T-helper 1 cell (primary cell): ENCODE results near the gene TNFRSF19.

Experiments used
- DNase-seq, 5 donors: peaks; one replicate each; pipeline ENCODE4 v3.0.0-alpha.2; 2012 to 2020

TNFRSF19 gene

GRCh38 chr13:23608701-23609413 lies 38.6 kb downstream of the TNFRSF19 start:
- DNase-seq: no peak

- DNase-seq: no peak
Observed at GRCh38 chr13:23609414-23609760, 39.2 kb downstream of the TNFRSF19 start.

GRCh38 chr13:23609874-23610576 lies 39.8 kb downstream of the TNFRSF19 start:
- DNase-seq: no peak

DNA sequence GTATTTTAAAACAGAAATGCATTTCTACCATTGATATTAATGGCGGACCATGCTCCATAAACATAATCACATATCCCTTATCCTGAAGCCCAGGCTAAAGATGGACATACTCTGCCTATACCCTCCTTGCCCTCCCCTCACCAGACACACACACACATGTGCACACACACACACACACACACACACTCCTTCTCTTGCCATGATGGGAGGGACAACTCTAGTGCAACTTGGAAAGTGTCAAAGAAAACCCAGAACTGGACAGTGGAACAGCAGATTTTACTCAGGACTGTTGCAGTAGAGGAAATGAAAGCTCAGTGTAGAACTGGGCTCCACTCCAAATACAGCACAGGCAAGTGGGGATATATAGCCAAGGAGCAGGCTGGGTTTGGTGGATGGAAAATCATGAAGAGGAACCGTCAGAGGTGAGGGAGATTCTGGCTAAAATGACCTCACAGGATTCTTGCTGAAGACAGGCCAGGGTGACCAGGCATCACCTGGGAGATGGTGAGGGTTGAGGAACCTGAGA lies 40.8 kb downstream of the TNFRSF19 start:
- no peak for DNase-seq

- DNase-seq: no peak
Observed at GRCh38 chr13:23612182-23612581, 42.0 kb downstream of the TNFRSF19 start.

DNA sequence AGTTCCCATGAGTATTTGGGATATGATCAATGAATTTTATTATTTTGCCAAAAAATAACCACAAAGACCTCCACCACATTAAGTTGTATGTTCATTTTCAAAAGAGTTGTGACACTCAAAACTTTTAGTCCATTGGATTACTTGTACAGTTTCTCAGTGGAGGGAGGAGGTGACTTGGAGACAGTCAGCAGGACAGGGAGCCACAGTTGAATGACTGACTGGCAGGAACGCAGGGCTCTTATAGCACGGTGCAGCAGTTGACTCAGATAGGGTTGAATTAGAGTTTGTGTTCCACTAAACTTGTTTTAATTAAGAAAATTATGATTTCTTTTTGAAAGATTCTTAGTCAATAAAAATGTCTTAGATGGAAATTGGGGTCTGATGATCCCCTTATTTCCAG lies 42.5 kb downstream of the TNFRSF19 start:
- DNase-seq: no peak

- DNase-seq: no peak
Observed at GRCh38 chr13:23613596-23613995, 43.4 kb downstream of the TNFRSF19 start.

DNA sequence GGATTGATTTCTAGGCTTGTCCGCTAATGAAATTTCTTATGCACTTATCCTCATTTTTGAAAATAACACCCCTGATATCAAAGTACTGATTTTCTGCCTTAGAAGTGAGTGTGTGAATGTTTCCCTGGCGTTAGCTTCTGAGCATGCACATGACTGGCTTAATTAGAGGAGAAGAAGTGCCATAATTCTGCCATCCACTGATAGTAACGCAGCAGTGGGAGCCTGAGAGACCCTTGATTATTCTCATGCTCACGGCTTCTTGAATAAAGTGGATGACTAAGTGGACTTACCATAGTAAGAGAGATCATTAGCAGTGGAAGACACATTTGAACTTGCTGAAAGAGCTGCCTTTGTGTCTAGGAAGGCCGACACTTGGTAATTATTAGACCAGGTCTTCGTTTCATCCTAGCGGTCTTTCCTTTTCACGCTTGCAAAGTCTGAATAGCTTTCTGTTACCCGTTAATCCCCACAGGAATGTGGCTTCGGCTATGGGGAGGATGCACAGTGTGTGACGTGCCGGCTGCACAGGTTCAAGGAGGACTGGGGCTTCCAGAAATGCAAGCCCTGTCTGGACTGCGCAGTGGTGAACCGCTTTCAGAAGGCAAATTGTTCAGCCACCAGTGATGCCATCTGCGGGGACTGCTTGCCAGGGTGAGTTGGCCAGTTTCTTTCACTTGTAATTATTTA lies 45.3 kb downstream of the TNFRSF19 start:
- no peak for DNase-seq

DNA sequence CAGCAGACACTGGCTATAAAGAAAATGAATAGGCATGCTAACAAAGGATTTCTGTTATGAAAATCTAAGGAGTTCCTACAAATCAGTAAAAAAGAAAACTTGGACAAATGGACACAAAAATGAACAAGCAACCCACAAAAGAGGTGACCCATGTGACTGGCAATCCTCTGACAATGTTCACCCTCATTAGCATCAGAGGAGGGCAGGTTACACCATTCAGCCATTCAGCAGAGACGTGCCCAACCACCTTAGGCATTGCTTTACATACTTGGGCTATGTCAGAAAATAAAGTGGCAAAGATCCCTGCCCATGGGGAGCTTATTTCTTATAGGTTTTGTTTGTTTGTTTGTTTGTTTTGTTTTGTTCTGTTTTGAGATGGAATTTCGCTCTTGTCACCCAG lies 46.0 kb downstream of the TNFRSF19 start:
- DNase-seq: no peak

DNA sequence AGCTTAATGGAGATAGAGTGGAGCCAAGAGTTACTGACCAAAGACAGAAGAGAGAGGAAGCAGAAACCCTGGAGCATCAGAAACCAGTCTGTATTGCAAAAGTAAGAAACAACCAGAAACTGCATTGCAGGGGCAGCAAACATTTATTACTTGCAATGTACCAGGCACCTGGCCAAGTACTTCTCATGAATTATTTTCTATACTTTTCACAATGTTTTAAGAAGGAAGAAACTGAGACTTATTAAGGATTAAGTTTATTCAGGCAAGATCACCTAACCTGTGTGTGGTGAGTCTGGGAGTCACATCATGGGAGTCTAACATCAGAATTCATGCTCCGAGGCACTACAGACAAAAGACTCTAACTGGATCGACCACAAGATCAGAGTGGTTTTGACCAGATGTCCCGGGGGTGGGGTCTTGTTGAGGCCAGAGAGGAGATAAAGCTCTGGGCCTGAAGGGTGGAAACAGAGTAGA lies 47.4 kb downstream of the TNFRSF19 start:
- DNase-seq: no peak

- no peak for DNase-seq
Observed at GRCh38 chr13:23618341-23618740, 48.1 kb downstream of the TNFRSF19 start.

DNA sequence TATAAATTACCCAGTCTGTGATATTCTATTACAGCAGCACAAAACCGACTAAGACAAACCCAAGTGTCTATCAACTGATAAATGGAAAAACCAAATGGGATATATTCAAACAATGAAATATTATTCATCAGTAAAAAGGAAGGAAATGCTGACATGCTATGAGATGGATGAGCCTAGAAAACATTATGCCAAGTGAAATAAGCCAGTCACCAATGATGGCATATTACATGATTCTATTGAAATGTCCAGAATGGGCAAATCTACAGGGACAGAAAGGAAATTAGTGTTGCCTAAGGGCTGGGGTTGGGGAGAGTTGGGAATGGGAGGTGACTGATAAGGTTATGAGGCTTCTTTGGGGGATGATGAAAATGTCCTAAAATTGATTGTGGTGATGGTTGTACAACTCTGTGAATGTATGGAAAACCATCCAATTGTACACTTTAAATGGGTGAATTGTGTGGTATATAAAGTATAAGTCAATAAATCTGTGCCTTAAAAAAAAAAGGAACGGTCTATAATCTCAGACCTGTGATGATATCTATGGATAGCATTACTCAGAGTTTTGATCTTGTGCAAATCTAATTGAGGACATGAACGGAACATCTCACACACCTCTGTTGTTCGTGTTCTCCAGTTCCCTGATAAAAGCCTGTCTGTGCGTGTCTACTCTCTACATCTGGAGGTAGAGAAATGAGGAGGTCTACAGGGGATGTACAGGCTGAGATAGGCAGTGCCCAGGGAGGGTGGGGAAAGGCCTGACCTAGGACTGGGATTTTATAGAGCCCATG lies 49.0 kb downstream of the TNFRSF19 start:
- DNase-seq: no peak

DNA sequence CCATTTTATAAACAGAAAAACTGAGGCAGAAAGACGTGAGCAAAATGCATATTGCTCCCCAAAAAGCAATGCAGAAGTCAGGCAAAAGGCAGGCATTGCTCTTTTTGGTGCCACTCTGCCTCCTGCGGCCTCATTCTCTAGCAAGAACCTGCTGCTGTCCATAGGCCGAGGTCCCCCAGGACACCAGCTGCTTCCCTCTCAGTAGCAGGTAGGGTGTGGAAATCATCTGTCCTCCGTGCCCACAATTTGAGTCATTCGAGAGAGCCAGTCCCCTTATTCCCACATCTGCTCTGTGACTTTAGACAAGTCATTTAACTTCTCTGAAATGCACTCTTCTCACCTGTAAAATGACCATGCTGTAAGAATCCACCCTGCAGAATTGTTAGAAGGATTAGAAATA lies 50.0 kb downstream of the TNFRSF19 start:
- no peak for DNase-seq

DNA sequence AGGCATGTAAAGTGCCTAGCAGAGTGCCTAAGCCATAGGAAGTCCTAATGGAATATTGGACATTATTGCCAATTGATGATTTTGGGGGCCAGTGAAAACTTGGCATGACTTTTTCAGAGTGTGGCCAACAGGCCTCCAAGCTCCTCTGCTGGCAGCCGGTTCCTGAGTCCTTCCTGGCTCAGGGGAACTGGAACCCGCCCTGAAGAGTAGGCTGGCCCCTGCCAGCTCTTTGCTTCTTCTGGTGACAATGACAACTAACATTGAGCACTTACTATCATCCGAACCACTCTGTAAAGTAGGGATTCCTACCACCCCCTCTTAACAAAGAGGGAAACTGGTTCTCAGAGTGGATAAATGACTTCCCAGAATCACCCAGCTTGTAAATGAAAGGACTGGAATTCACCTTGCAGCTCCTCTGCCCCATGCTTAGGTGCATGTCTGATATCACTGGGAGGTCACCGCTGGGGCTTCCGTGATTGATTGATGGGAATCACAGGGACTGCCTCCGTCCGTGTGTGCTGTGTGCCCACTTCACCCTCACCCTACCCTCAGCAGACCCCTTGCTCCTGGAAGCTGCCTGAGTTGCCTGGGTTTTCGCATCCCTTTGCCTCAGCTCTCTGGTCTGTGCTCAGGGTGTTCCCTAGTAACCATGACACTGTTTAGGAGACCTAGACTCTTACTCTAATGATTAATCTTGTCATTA lies 50.6 kb downstream of the TNFRSF19 start:
- no peak for DNase-seq

- no peak for DNase-seq
Observed at GRCh38 chr13:23621316-23621645, 51.1 kb downstream of the TNFRSF19 start.

DNA sequence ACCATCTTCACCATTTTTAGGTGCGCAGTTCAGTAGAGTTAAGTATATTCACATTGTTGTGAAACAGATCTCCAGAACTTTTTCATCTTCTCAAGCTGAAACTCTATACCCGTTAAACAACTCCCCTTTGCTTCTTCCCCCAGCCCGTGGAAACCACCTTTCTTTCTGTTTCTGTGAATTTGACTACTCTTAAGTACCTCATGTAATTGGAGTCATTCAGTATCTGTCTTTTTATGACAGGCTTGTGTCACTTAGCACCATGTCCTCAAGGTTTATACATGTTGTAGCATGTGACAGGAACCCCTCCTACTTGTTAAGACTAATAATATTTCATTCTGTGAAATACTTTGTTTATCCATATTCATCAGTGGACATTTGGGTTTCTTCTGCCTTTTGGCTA lies 52.8 kb downstream of the TNFRSF19 start:
- peak in 1 of 5 donors; percentile 2 for DNase-seq

GRCh38 chr13:23623394-23623793 lies 53.2 kb downstream of the TNFRSF19 start:
- no peak for DNase-seq

DNA sequence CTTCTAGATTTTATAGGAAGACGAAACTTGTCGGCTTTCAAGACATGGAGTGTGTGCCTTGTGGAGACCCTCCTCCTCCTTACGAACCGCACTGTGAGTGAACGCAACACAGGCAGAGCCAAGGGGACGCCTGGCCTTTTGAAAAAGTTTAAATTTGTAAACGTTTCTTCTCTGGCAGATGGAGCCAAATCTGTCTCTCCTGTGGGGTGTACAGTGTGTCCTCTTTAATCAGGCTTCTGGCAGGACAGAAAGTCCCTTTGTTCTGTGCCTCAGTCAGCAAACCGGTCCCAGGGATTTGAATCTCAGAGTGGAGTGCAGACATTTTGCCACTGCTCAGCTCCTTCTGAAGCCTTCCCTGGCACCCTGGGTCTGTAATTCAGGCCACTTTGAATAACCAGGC lies 56.5 kb downstream of the TNFRSF19 start:
- DNase-seq: no peak

DNA sequence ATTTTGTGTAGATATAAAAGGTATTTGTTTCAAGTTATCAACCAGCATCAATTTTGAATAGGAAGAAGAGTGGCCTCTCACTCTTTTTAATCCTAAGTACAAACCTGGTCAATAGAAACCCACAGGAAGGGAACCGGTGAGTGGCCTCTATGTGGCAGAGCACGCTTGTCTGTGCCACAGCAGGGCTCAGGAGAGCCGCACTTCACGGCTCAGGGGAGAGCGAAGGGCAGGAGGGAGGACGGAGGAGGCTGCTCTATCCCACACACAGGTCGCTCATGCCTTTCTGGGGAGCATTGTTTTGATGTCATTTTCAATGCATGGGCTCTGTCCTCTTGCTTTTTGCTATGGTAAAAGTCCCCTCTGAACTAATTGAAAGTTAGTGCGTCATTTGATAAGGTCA lies 57.2 kb downstream of the TNFRSF19 start:
- DNase-seq: no peak

- DNase-seq: no peak
Observed at GRCh38 chr13:23628250-23628649, 58.0 kb downstream of the TNFRSF19 start.

DNA sequence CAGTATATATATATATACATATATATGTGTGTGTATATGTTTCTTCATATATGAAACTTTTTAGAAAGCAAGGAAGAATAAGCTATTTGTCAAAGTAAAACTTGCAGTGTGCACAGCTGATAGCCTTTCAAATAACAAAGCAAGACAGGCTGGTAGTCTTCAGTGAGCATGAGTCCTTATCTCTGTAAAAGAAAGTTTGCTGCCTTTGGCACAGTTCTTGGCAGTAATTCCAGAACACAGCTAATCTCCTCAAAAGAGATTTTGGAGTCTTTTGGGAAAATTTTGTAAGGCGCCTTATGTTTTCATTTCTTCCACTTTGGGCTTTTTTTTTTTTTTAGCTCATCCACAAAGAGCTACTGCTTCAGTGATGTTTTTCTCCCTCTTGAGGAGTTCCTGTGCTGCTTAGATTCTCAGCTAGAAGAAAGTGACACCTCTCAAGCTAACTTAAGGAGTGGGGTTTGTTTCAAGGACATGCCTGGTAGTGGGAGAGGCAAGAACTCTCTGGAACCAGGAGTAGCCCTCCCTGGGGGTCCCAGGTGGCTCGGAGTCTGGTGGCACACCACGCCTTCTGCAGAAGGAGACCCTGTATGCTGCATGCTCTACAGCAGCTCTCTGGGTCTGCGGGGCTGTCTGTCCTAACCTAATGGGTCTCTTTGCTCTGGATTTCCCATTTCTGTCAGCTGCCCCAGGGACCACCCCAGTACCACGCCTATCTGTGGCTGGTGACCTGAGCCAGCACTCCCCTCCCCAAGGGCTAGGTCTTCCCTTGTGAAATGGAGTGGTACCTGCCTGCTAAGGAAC lies 58.8 kb downstream of the TNFRSF19 start:
- no peak for DNase-seq
